B cell (primary cell): ENCODE results near the gene COL5A1. TPM values are rescaled to one million over a fixed set of nuclear protein-coding genes. Genes with fewer than 3 reads are reported as not detected.

Experiments used
- ATAC-seq: fragments of 200-7000 bp; cut with Tn5 transposase; one replicate; pipeline ENCODE4 v1.10.0; 2021; ENCODE audit warnings: low read depth, mild to moderate bottlenecking, moderate number of reproducible peaks, moderate library complexity
- CTCF ChIA-PET: fragments of 350-600 bp; sonication (Branson Sonifier 250); formaldehyde crosslinking; loops from one replicate; lab custom pipeline; 2021; ENCODE audit warnings: antibody characterized with exemption, inconsistent platforms; lab: Charles Lee
- POLR2A ChIA-PET: fragments of 350-600 bp; sonication (Branson Sonifier 250); formaldehyde crosslinking; loops from one replicate; lab custom pipeline; 2021; ENCODE audit warnings: antibody characterized with exemption; lab: Charles Lee
- DNase-seq: peaks from one replicate; pipeline ENCODE4 v3.0.0; 2013
- H2AFZ ChIP-seq: 2 replicates; pipeline ENCODE4 v1.6.1; 2012; ENCODE audit warnings: mild to moderate bottlenecking, low read depth, low read length; ENCODE audit not compliant: insufficient read depth, poor library complexity, severe bottlenecking
- H3K27ac ChIP-seq, 2 donors: 1 replicate in 1 of 2; 2 replicates in 1 of 2; pipeline ENCODE4 v1.5.1; 2012 to 2013; ENCODE audit warnings: low read length in 2 of 2, mild to moderate bottlenecking in 2 of 2, moderate library complexity in 1 of 2
- H3K27me3 ChIP-seq, 4 experiments: fragments of 200-600 bp in 1 of 4; sonication (generic) in 1 of 4; replicated peaks in 1 of 4; 1 replicate in 2 of 4; 2 replicates in 2 of 4; pipeline versions ENCODE4 v1.6.1 to v1.7.0; 2013 to 2016; ENCODE audit warnings: low read length in 3 of 4, mild to moderate bottlenecking in 2 of 4, mixed read lengths in 1 of 4, moderate library complexity in 1 of 4; ENCODE audit not compliant: insufficient read depth in 4 of 4, control insufficient read depth in 3 of 4; ENCODE audit errors: control extremely low read depth in 1 of 4
- H3K36me3 ChIP-seq, 2 experiments: replicated peaks in 1 of 2; 1 replicate in 1 of 2; 2 replicates in 1 of 2; pipeline versions ENCODE4 v1.6.1 to v1.7.1; 2013; ENCODE audit warnings: low read length in 1 of 2; ENCODE audit not compliant: insufficient read depth in 2 of 2, control insufficient read depth in 1 of 2; ENCODE audit errors: control extremely low read depth in 1 of 2, extremely low read depth in 1 of 2
- H3K4me1 ChIP-seq, 2 donors: fragments of 200-600 bp in 1 of 2; sonication (generic) in 1 of 2; 1 replicate in 1 of 2; 2 replicates in 1 of 2; pipeline versions ENCODE4 v1.5.1 to v1.6.1; 2013 to 2017; ENCODE audit warnings: low read length in 2 of 2; ENCODE audit not compliant: control insufficient read depth in 2 of 2, insufficient read depth in 2 of 2
- H3K4me2 ChIP-seq: replicated peaks from 2 replicates; pipeline ENCODE3; 2012; ENCODE audit warnings: mild to moderate bottlenecking, low read depth, low read length; ENCODE audit not compliant: poor library complexity, severe bottlenecking
- H3K4me3 ChIP-seq, 5 experiments: fragments of 200-600 bp in 1 of 5; sonication (generic) in 1 of 5; 1 replicate in 3 of 5; 2 replicates in 2 of 5; pipeline versions ENCODE4 v1.5.1 to v1.7.0; 2011 to 2016; ENCODE audit warnings: low read length in 4 of 5, mild to moderate bottlenecking in 4 of 5, low read depth in 2 of 5, control low read depth in 1 of 5, moderate library complexity in 1 of 5; ENCODE audit not compliant: insufficient read depth in 1 of 5; ENCODE audit errors: control extremely low read depth in 1 of 5, extremely low read depth in 1 of 5
- H3K79me2 ChIP-seq: fragments of 200-600 bp; sonication (generic); one replicate; pipeline ENCODE4 v1.6.0; 2016; ENCODE audit warnings: low read length; ENCODE audit not compliant: control insufficient read depth, insufficient read depth
- H3K9ac ChIP-seq: fragments of 200-600 bp; sonication (generic); 2 replicates; pipeline ENCODE4 v1.6.1; 2017; ENCODE audit warnings: mild to moderate bottlenecking, low read length, moderate library complexity
- H3K9me3 ChIP-seq, 3 donors: one replicate each; pipeline versions ENCODE4 v1.6.1 to v1.7.1; 2013; ENCODE audit warnings: low read length in 2 of 3; ENCODE audit not compliant: control insufficient read depth in 2 of 3, insufficient read depth in 1 of 3; ENCODE audit errors: control extremely low read depth in 1 of 3
- H4K20me1 ChIP-seq: 2 replicates; pipeline ENCODE4 v1.6.0; 2012; ENCODE audit warnings: mild to moderate bottlenecking, low read length; ENCODE audit not compliant: insufficient read depth, control insufficient read depth, poor library complexity, severe bottlenecking
- H3K27ac Mint-ChIP-seq: one replicate; pipeline ENCODE4 v1.8.0; 2021; ENCODE audit warnings: mixed read lengths
- H3K27me3 Mint-ChIP-seq: one replicate; pipeline ENCODE4 v1.8.0; 2021; ENCODE audit warnings: mixed read lengths
- H3K4me1 Mint-ChIP-seq: one replicate; pipeline ENCODE4 v1.8.0; 2021; ENCODE audit warnings: mixed read lengths
- H3K4me3 Mint-ChIP-seq: one replicate; pipeline ENCODE4 v1.8.0; 2021; ENCODE audit warnings: mixed read lengths
- H3K9me3 Mint-ChIP-seq: one replicate; pipeline ENCODE4 v1.8.0; 2022; ENCODE audit warnings: mixed read lengths; ENCODE audit not compliant: insufficient read depth
- EZH2 ChIP-seq: IDR thresholded peaks from 2 replicates; pipeline ENCODE4 v1.6.1; 2012; ENCODE audit warnings: borderline replicate concordance, low read depth, mild to moderate bottlenecking, moderate library complexity, low read length; ENCODE audit not compliant: insufficient read depth, poor library complexity, severe bottlenecking
- WGBS: methylation state at CpG from one replicate; pipeline ENCODE4 v1.1.5; 2013; ENCODE audit warnings: missing lambda C conversion rate; ENCODE audit not compliant: insufficient coverage; 5-methylcytosine and 5-hydroxymethylcytosine counted together
- intact Hi-C: fragments of 100-400 bp; cut with micrococcal nuclease; formaldehyde crosslinking; loops from one replicate; pipeline ENCODE4 v1.10.0; 2022
- polyA plus RNA-seq: library from polyadenylated mRNA; depleted of rRNA; stranded (reverse); fragments of >200 nt; gene quantifications from 2 replicates; pipeline ENCODE4 v1.2.3, GENCODE V29; 2012
- total RNA-seq, 2 donors: library from RNA; stranded (reverse); fragments of 120-200 nt in 1 of 2; gene quantifications; 1 replicate in 1 of 2; 2 replicates in 1 of 2; pipeline versions ENCODE4 v1.2.3 to v1.2.4, GENCODE V29; 2013 to 2022
- TF ChIP-seq, protein P1 (sequence below): fragments of 200-600 bp; IDR thresholded peaks from one replicate; pipeline ENCODE4 v1.8.0; 2022; ENCODE audit warnings: antibody characterized with exemption, mild to moderate bottlenecking

Gene COL5A1
- total and polyA plus RNA-seq, 2 donors (not counting 1 experiment from before 2014, with no cell fraction given) = 0.06 TPM; not detected in 1

DNA sequence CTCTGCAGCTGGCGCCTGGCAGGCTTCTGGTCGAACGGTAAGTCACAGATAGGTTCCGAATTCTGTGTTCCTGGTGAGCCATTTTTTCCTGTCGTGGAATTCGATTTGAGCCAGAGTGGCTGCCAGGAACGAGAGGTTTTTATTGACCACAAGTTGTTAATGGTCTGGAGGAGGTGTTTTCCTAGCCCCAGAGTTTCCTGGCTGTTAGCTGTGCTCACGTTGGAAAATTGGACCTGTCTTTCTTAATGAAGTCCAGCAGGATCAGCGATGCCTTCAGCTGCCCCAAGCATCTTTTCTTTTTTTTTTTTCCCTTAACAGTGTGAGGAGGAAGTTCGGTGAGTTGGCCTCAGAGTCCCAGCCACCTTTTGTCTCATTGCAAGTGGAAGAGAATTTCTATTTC is 62.9 kb downstream of the COL5A1 start:
- Histone ChIP-seq H3K27me3 (no peaks in the 10 kb centered on the region), H3K27ac (no peak overlapping the region), H2AFZ (no peak overlapping the region), H4K20me1 (no peaks in the 10 kb centered on the region), H3K79me2 (no peaks in the 10 kb centered on the region), H3K4me3 (no peak overlapping the region), H3K9me3 (no peaks in the 10 kb centered on the region), H3K36me3 (no peaks in the 10 kb centered on the region), H3K9ac (no peak overlapping the region), H3K4me1 (no peaks in the 10 kb centered on the region), H3K4me2 (no peak overlapping the region)
- no peaks in the 10 kb centered on the region for H3K27me3 Mint-ChIP-seq
- intact Hi-C loops = no loop called here
- TF ChIP-seq, protein P1, sequence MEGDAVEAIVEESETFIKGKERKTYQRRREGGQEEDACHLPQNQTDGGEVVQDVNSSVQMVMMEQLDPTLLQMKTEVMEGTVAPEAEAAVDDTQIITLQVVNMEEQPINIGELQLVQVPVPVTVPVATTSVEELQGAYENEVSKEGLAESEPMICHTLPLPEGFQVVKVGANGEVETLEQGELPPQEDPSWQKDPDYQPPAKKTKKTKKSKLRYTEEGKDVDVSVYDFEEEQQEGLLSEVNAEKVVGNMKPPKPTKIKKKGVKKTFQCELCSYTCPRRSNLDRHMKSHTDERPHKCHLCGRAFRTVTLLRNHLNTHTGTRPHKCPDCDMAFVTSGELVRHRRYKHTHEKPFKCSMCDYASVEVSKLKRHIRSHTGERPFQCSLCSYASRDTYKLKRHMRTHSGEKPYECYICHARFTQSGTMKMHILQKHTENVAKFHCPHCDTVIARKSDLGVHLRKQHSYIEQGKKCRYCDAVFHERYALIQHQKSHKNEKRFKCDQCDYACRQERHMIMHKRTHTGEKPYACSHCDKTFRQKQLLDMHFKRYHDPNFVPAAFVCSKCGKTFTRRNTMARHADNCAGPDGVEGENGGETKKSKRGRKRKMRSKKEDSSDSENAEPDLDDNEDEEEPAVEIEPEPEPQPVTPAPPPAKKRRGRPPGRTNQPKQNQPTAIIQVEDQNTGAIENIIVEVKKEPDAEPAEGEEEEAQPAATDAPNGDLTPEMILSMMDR = no peak
- TF ChIP-seq EZH2 = no peak
- WGBS = 70% methylated on average over 8 of the region's 10 CpGs
- no peak overlapping the region for H3K27ac Mint-ChIP-seq
- ATAC-seq (no peak), DNase-seq (no peak)
- no peak overlapping the region for H3K4me3 Mint-ChIP-seq
- no peaks in the 10 kb centered on the region for H3K4me1 Mint-ChIP-seq
- CTCF ChIA-PET = no interaction called here
- POLR2A ChIA-PET = no interaction called here
- H3K9me3 Mint-ChIP-seq = no peaks in the 10 kb centered on the region

DNA sequence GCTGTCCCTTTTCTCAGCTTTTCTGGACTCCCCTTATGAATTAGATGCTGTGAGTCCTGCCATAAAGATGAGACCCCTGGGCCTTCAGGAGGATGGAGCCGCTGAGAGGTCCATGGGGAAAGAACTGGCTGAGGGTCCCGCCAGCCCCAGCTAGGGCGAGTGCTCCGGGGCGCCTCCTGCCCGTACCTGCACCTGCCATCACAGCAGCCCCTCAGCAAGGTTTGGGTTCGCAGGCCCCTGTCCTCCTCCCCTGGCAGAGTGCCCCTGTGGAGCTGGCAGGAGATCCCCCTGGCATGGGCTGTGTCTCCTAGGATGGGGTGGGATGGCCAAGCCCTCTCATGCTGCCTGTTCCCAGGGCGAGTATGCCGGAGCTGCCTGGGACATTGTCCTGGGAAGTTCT is 64.2 kb downstream of the COL5A1 start:
- no peaks in the 10 kb centered on the region for H3K27me3 ChIP-seq
- intact Hi-C loops = no loop called here
- no peaks in the 10 kb centered on the region for H3K79me2 ChIP-seq
- no peaks in the 10 kb centered on the region for H3K36me3 ChIP-seq
- TF ChIP-seq, protein P1 = no peak
- TF ChIP-seq EZH2 = no peak
- H3K4me1 Mint-ChIP-seq = no peaks in the 10 kb centered on the region
- no peaks in the 10 kb centered on the region for H3K27me3 Mint-ChIP-seq
- H3K27ac ChIP-seq = no peak overlapping the region
- H3K9me3 ChIP-seq = no peaks in the 10 kb centered on the region
- ATAC-seq (no peak), DNase-seq (no peak)
- no peaks in the 10 kb centered on the region for H4K20me1 ChIP-seq
- no peaks in the 10 kb centered on the region for H3K4me1 ChIP-seq
- H3K9me3 Mint-ChIP-seq = no peaks in the 10 kb centered on the region
- ChIA-PET POLR2A (no interaction called here), CTCF (no interaction called here)
- H3K4me3 ChIP-seq = no peak overlapping the region
- no peak overlapping the region for H3K9ac ChIP-seq
- no peak overlapping the region for H3K27ac Mint-ChIP-seq
- H3K4me3 Mint-ChIP-seq = no peak overlapping the region
- no peak overlapping the region for H3K4me2 ChIP-seq
- 89% methylated on average over 9 of the region's 9 CpGs for WGBS
- H2AFZ ChIP-seq = no peak overlapping the region
